Neutrophil (primary cell): ENCODE data around the gene VDAC1.

Experiments
- H3K27ac ChIP-seq: fragments of 200-600 bp; sonication (generic); 2 replicates; pipeline ENCODE4 v1.5.1; 2016; ENCODE audit warnings: mild to moderate bottlenecking, moderate library complexity
- H3K27me3 ChIP-seq: fragments of 200-600 bp; sonication (generic); 2 replicates; pipeline ENCODE4 v1.6.0; 2016; ENCODE audit warnings: mild to moderate bottlenecking
- H3K36me3 ChIP-seq: fragments of 200-600 bp; sonication (generic); 2 replicates; pipeline ENCODE4 v1.5.1; 2017
- H3K4me1 ChIP-seq, 2 experiments: fragments of 200-600 bp in 1 of 2; sonication (generic) in 1 of 2; 1 replicate in 1 of 2; 2 replicates in 1 of 2; pipeline versions ENCODE4 v1.5.1 to v1.6.1; 2013 to 2016; ENCODE audit warnings: low read depth in 1 of 2, low read length in 1 of 2, mild to moderate bottlenecking in 1 of 2, moderate library complexity in 1 of 2; ENCODE audit not compliant: control insufficient read depth in 1 of 2, insufficient read depth in 1 of 2
- H3K4me3 ChIP-seq, 2 experiments: fragments of 200-600 bp in 1 of 2; sonication (generic) in 1 of 2; 1 replicate in 1 of 2; 2 replicates in 1 of 2; pipeline ENCODE4 v1.5.1; 2013 to 2016; ENCODE audit warnings: low read depth in 1 of 2, low read length in 1 of 2, mild to moderate bottlenecking in 1 of 2, moderate library complexity in 1 of 2
- H3K9me3 ChIP-seq: fragments of 200-600 bp; sonication (generic); 2 replicates; pipeline ENCODE4 v1.5.1; 2016
- TF ChIP-seq, protein P1 (sequence below): fragments of 200-600 bp; sonication (generic); IDR thresholded peaks from 2 replicates; pipeline ENCODE4 v1.5.1; 2016; ENCODE audit warnings: antibody characterized with exemption

Gene VDAC1

DNA sequence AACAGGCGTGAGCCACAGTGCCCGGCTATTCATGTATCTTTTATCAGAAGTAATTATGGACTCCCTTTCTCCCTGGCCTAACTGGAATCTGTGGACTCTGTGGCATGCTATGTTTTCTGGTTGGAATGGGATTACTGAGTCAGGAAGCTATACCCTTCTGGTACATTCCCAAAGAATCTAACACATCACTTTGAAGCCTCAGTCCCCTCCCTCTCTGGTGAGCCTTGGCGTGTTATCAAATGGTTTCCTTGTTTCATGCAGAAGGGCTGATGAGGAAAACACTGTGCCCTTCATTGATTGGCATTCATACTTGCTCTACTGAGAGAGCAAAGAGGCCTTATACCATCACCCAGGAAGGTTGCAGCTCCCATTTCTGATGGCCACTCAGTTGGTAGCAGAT is 59.2 kb downstream of the VDAC1 start:
- Histone ChIP-seq H3K36me3 (no peaks in the 10 kb centered on the region), H3K4me1 (no peaks in the 10 kb centered on the region), H3K4me3 (no peak overlapping the region), H3K27ac (no peak overlapping the region), H3K9me3 (no peaks in the 10 kb centered on the region), H3K27me3 (no peaks in the 10 kb centered on the region)
- TF ChIP-seq, protein P1, sequence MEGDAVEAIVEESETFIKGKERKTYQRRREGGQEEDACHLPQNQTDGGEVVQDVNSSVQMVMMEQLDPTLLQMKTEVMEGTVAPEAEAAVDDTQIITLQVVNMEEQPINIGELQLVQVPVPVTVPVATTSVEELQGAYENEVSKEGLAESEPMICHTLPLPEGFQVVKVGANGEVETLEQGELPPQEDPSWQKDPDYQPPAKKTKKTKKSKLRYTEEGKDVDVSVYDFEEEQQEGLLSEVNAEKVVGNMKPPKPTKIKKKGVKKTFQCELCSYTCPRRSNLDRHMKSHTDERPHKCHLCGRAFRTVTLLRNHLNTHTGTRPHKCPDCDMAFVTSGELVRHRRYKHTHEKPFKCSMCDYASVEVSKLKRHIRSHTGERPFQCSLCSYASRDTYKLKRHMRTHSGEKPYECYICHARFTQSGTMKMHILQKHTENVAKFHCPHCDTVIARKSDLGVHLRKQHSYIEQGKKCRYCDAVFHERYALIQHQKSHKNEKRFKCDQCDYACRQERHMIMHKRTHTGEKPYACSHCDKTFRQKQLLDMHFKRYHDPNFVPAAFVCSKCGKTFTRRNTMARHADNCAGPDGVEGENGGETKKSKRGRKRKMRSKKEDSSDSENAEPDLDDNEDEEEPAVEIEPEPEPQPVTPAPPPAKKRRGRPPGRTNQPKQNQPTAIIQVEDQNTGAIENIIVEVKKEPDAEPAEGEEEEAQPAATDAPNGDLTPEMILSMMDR, result no peak

DNA sequence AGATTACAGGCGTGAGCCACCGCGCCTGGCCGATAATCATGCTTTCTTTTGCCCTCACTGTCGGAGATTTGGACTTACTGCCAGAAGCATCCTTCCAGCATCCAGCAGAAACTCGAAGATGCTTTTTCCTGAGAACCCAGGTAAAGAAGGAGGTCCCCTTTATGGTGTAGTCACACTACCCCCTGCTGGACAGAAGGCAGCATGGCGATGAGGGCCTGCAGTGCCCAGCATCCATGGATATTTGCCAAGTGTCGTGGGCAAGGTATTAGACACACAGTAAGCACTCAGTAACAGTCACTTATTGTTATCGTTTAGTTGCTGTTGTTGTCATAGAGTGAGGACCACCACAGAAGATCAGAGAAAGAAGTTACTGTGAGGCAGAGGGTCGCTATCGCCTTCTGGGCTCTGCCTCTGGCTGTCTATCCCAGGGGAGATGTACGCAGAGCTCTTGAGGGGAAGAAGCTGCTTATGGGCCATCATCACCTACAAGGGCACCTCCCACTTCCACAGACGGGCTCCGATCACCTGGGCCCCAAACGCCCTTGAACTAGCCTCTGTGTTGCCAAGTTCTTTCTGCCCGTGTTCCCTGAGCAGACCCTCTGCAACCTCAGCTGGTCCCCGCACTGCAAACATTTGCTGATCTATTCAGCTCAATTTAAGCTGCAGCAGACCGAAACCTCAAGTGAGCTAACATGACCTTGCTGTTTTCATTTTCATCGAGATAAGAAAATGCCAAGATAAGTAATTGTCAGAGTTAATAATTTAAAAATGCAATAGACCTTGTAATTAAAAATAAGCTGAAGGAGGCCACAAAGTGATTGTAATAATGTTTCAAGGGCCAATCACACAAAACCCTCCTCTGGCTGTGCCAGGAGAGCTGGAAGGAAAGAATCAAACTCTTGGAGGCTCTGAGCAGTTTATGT is 60.3 kb downstream of the VDAC1 start:
- TF ChIP-seq, protein P1, result no peak
- H3K4me3 ChIP-seq, result no peak overlapping the region
- H3K9me3 ChIP-seq, result no peaks in the 10 kb centered on the region

DNA sequence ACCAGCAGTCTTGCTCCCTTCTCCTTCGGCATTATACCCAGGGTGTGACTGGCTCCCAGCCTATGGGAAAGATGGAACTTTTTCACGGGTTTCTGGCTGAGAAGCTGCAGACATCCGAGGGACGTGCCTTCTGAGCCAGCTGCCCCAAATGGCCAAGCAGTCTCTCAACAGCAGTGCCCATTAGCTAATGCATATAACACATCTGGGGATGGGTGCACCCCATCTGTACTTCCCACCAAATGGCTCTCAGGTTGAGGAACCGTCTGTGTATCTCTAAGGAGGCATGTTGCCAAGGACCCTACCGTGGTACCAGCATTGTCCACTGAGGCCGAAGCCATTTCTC is 61.3 kb downstream of the VDAC1 start:
- H3K27ac ChIP-seq, result no peak overlapping the region
- TF ChIP-seq, protein P1, result no peak
- no peaks in the 10 kb centered on the region for H3K27me3 ChIP-seq
- H3K9me3 ChIP-seq, result no peaks in the 10 kb centered on the region
- no peak overlapping the region for H3K4me3 ChIP-seq
- H3K36me3 ChIP-seq, result no peaks in the 10 kb centered on the region
- H3K4me1 ChIP-seq, result no peaks in the 10 kb centered on the region

More for the DNA sequence above, 60.3 kb downstream of the VDAC1 start:
- Histone ChIP-seq H3K4me1 (no peaks in the 10 kb centered on the region), H3K36me3 (no peaks in the 10 kb centered on the region), H3K27ac (no peak overlapping the region), H3K27me3 (no peaks in the 10 kb centered on the region)

DNA sequence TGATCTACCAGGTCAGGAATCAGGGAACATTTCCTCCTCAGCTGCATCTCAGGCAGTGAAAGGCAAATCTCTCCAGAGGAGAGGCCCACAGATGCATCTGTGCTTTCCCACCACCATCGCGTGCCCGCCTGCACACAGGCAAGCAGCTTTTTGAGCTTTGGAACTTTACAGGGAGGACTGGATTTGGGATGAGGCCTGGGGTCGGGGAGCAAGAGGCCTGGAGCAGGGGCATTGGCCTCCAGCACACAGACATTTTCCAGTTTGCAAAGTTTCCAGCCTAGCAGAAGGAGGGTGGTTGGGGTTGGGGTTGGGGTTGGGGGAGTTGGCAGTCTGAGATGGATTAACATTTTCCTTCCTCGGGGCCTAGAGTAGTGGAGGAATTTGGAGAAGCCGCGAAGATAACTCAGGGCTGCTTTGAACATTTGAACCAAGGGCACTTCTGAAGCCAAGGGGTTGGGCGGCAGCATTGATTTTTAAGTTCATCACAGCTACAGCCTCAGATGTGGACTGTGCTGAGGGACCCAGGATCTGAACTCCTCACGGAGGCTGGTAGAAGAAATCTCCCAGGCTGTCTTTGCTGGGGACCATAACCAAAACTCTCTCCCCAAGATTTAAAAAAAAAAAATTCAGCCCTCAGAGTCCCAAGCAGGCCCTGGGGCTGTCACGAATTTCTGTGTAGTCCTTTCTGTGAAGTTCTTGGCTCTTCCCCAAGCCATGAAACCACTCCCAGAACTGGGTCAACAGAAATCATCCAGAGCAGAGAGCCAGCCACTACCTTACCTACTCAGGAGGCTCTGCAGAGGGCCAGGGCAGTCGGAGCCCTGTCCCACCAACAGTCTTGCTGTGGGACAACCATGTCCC is 61.9 kb downstream of the VDAC1 start:
- Histone ChIP-seq H3K4me3 (no peak overlapping the region), H3K4me1 (no peaks in the 10 kb centered on the region), H3K36me3 (no peaks in the 10 kb centered on the region), H3K27ac (no peak overlapping the region), H3K27me3 (no peaks in the 10 kb centered on the region), H3K9me3 (no peaks in the 10 kb centered on the region)
- TF ChIP-seq, protein P1, result no peak

DNA sequence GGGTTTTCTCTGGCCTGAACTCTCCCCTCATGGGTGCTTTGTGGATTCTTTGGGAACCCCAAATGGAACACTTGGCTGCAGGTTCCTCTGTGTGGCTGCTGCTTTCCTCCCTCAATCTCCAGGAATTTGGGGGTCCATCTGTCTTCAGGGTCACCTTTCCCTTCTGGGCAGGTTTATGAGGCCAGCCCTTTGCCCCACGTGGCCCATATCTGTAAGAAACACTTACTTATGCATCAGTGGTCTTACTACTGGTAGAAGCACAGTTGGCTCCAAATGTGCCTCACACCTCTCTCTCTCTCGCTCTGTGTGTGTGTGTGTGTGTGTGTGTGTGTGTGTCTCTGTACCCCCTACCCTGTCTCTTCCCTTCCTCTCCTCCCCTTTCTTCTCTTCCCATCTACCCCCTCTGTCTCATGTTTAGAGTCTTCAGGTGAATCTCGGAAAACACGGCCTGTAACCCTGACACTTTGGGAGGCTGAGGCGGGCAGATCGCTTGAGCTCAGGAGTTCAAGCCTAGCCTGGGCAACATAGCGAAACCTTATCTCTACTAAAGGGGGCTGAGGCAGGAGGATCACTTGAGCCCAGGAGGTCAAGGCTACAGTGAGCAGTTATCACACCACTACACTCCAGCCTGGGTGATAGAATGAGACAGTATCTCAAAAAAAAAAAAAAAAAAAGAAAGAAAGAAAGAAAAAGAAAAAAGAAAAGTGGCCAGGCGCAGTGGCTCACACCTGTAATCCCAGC is 63.1 kb downstream of the VDAC1 start:
- TF ChIP-seq, protein P1, result no peak
- Histone ChIP-seq H3K4me3 (no peak overlapping the region), H3K9me3 (no peaks in the 10 kb centered on the region), H3K36me3 (no peaks in the 10 kb centered on the region), H3K27me3 (no peaks in the 10 kb centered on the region), H3K4me1 (no peaks in the 10 kb centered on the region), H3K27ac (no peak overlapping the region)
